ENCODE data around the gene KDM5B.

KDM5B gene

GRCh38 chr1:202697038-202697437, 111.2 kb downstream of the KDM5B start:
- DNase-seq (ENCODE audit: low read depth): no peak
- TF ChIP-seq CTCF (conservative IDR thresholded peaks at IDR 0.05; ENCODE audit: control insufficient read depth, insufficient read depth, low read depth, low read length): no peak
- no peak overlapping the region for H3K4me3 ChIP-seq (ENCODE audit: control insufficient read depth, low read depth, low read length)

- TF ChIP-seq CTCF (conservative IDR thresholded peaks at IDR 0.05; ENCODE audit: control insufficient read depth, insufficient read depth, low read depth, low read length): no peak
These were observed 113.9 kb downstream of the KDM5B start for GRCh38 chr1:202694314-202694713.

GRCh38 chr1:202692959-202693555, 115.2 kb downstream of the KDM5B start:
- TF ChIP-seq CTCF (conservative IDR thresholded peaks at IDR 0.05; ENCODE audit: control insufficient read depth, insufficient read depth, low read depth, low read length): peak; percentile 29
- peak; percentile 67 for DNase-seq (ENCODE audit: low read depth)
- no peak overlapping the region for H3K4me3 ChIP-seq (ENCODE audit: control insufficient read depth, low read depth, low read length)

More at GRCh38 chr1:202694314-202694713, 113.9 kb downstream of the KDM5B start:
- H3K4me3 ChIP-seq (ENCODE audit: control insufficient read depth, low read depth, low read length): no peak overlapping the region
- no peak for DNase-seq (ENCODE audit: low read depth)

- no peak overlapping the region for H3K4me3 ChIP-seq (ENCODE audit: control insufficient read depth, low read depth, low read length)
- no peak for DNase-seq (ENCODE audit: low read depth)
- TF ChIP-seq CTCF (conservative IDR thresholded peaks at IDR 0.05; ENCODE audit: control insufficient read depth, insufficient read depth, low read depth, low read length): no peak
These were observed 116.4 kb downstream of the KDM5B start for GRCh38 chr1:202691816-202692215.

- TF ChIP-seq CTCF (conservative IDR thresholded peaks at IDR 0.05; ENCODE audit: control insufficient read depth, insufficient read depth, low read depth, low read length): no peak
- no peak for DNase-seq (ENCODE audit: low read depth)
- no peak overlapping the region for H3K4me3 ChIP-seq (ENCODE audit: control insufficient read depth, low read depth, low read length)
These were observed 118.5 kb downstream of the KDM5B start for GRCh38 chr1:202689493-202690342.

- no peak for TF ChIP-seq CTCF (conservative IDR thresholded peaks at IDR 0.05; ENCODE audit: control insufficient read depth, insufficient read depth, low read depth, low read length)
- no peak for DNase-seq (ENCODE audit: low read depth)
- H3K4me3 ChIP-seq (ENCODE audit: control insufficient read depth, low read depth, low read length): no peak overlapping the region
These were observed 119.1 kb downstream of the KDM5B start for GRCh38 chr1:202689082-202689481.
